Loucy (cell line): ENCODE results near the gene AAGAB.

Experiments
- H2AFZ ChIP-seq: fragments of 200-600 bp; sonication (generic); 2 replicates; pipeline ENCODE4 v1.6.0; 2016; ENCODE audit warnings: antibody characterized with exemption, mild to moderate bottlenecking, low read length, moderate library complexity
- H3F3A ChIP-seq: fragments of 200-600 bp; 2 replicates; pipeline ENCODE4 v1.6.0; 2016; ENCODE audit warnings: antibody characterized with exemption, low read depth, mild to moderate bottlenecking
- H3K27me3 ChIP-seq: fragments of 200-600 bp; sonication (generic); 2 replicates; pipeline ENCODE4 v1.6.1; 2014; ENCODE audit warnings: low read length, mild to moderate bottlenecking; ENCODE audit not compliant: insufficient read depth, poor library complexity, severe bottlenecking
- H3K36me3 ChIP-seq: fragments of 200-600 bp; sonication (generic); 2 replicates; pipeline ENCODE4 v1.6.1; 2016; ENCODE audit warnings: low read length; ENCODE audit not compliant: insufficient read depth
- H3K4me1 ChIP-seq: fragments of 200-600 bp; sonication (generic); 2 replicates; pipeline ENCODE4 v1.5.1; 2014; ENCODE audit warnings: low read length, mild to moderate bottlenecking; ENCODE audit not compliant: insufficient read depth, poor library complexity, severe bottlenecking
- H3K4me2 ChIP-seq: fragments of 200-600 bp; sonication (generic); 2 replicates; pipeline ENCODE4 v1.6.0; 2014; ENCODE audit warnings: antibody characterized with exemption, low read length, low read depth, mild to moderate bottlenecking; ENCODE audit not compliant: poor library complexity, severe bottlenecking
- H3K4me3 ChIP-seq: fragments of 200-600 bp; sonication (generic); 2 replicates; pipeline ENCODE4 v1.5.1; 2014; ENCODE audit warnings: low read length, mild to moderate bottlenecking, mixed read lengths; ENCODE audit not compliant: poor library complexity, severe bottlenecking
- H3K79me2 ChIP-seq: fragments of 200-600 bp; sonication (generic); 2 replicates; pipeline ENCODE4 v1.6.1; 2014; ENCODE audit warnings: low read length; ENCODE audit not compliant: insufficient read depth
- H3K9ac ChIP-seq: fragments of 200-600 bp; sonication (generic); 2 replicates; pipeline ENCODE4 v1.6.0; 2014; ENCODE audit warnings: mild to moderate bottlenecking, low read depth, low read length, moderate library complexity; ENCODE audit not compliant: poor library complexity, severe bottlenecking
- H3K9me2 ChIP-seq: fragments of 200-600 bp; sonication (generic); replicated peaks from 2 replicates; pipeline ENCODE4 v1.6.1; 2016; ENCODE audit warnings: low read depth, low read length, mixed read lengths
- H3K9me3 ChIP-seq: fragments of 200-600 bp; sonication (generic); 2 replicates; pipeline ENCODE4 v1.6.1; 2014; ENCODE audit warnings: mild to moderate bottlenecking, antibody characterized with exemption, low read length, low read depth; ENCODE audit not compliant: insufficient read depth
- H4K20me1 ChIP-seq: fragments of 200-600 bp; sonication (generic); 2 replicates; pipeline ENCODE4 v1.6.0; 2014; ENCODE audit warnings: antibody characterized with exemption, low read length, mild to moderate bottlenecking; ENCODE audit not compliant: insufficient read depth, poor library complexity, severe bottlenecking
- CTCF ChIP-seq: fragments of 200-600 bp; sonication (generic); conservative IDR thresholded peaks from 2 replicates; pipeline ENCODE4 v1.5.1; 2014; ENCODE audit warnings: mild to moderate bottlenecking, antibody characterized with exemption, low read length
- EZH2phosphoT487 ChIP-seq: fragments of 200-600 bp; IDR thresholded peaks from 2 replicates; pipeline ENCODE4 v1.6.1; 2018; ENCODE audit warnings: antibody characterized with exemption, mild to moderate bottlenecking, moderate library complexity, borderline replicate concordance

Gene AAGAB

GRCh38 chr15:67267951-67268941, 13.8 kb upstream of the AAGAB start:
- no peaks in the 10 kb centered on the region for H3K27me3 ChIP-seq
- no peaks in the 10 kb centered on the region for H4K20me1 ChIP-seq
- no peak overlapping the region for H3K4me2 ChIP-seq
- no peaks in the 10 kb centered on the region for H3K36me3 ChIP-seq
- no peak overlapping the region for H2AFZ ChIP-seq
- H3K9me2 ChIP-seq, result no peaks in the 10 kb centered on the region
- no peak for TF ChIP-seq CTCF
- no peak for TF ChIP-seq EZH2phosphoT487
- H3F3A ChIP-seq, result no peaks in the 10 kb centered on the region
- no peaks in the 10 kb centered on the region for H3K4me1 ChIP-seq
- H3K79me2 ChIP-seq, result no peaks in the 10 kb centered on the region
- H3K9me3 ChIP-seq, result no peaks in the 10 kb centered on the region
- no peak overlapping the region for H3K9ac ChIP-seq
- no peak overlapping the region for H3K4me3 ChIP-seq

GRCh38 chr15:67267440-67267839, 13.0 kb upstream of the AAGAB start:
- TF ChIP-seq EZH2phosphoT487 (no peak), CTCF (no peak)
- Histone ChIP-seq H3K4me3 (no peak overlapping the region), H3K36me3 (no peaks in the 10 kb centered on the region), H3K4me1 (no peaks in the 10 kb centered on the region), H3K27me3 (no peaks in the 10 kb centered on the region), H3K79me2 (no peaks in the 10 kb centered on the region), H3F3A (no peaks in the 10 kb centered on the region), H3K9me2 (no peaks in the 10 kb centered on the region), H3K9me3 (no peaks in the 10 kb centered on the region), H3K4me2 (no peak overlapping the region), H2AFZ (no peak overlapping the region), H3K9ac (no peak overlapping the region), H4K20me1 (no peaks in the 10 kb centered on the region)

- TF ChIP-seq CTCF (no peak), EZH2phosphoT487 (no peak)
- Histone ChIP-seq H3K4me2 (no peak overlapping the region), H3K4me1 (no peaks in the 10 kb centered on the region), H3K4me3 (no peak overlapping the region), H3K36me3 (no peaks in the 10 kb centered on the region), H2AFZ (no peak overlapping the region), H3K9ac (no peak overlapping the region), H3K9me2 (no peaks in the 10 kb centered on the region), H3F3A (no peaks in the 10 kb centered on the region), H3K9me3 (no peaks in the 10 kb centered on the region), H3K79me2 (no peaks in the 10 kb centered on the region), H4K20me1 (no peaks in the 10 kb centered on the region), H3K27me3 (no peaks in the 10 kb centered on the region)
Observed at GRCh38 chr15:67266870-67267269, 12.4 kb upstream of the AAGAB start.
